ENCODE measurements around the gene SLC6A18. TPM values are rescaled to one million over a fixed set of nuclear protein-coding genes. Genes with fewer than 3 reads are reported as not detected.

Gene SLC6A18
- polyA plus RNA-seq, 10 donors, result not detected

DNA sequence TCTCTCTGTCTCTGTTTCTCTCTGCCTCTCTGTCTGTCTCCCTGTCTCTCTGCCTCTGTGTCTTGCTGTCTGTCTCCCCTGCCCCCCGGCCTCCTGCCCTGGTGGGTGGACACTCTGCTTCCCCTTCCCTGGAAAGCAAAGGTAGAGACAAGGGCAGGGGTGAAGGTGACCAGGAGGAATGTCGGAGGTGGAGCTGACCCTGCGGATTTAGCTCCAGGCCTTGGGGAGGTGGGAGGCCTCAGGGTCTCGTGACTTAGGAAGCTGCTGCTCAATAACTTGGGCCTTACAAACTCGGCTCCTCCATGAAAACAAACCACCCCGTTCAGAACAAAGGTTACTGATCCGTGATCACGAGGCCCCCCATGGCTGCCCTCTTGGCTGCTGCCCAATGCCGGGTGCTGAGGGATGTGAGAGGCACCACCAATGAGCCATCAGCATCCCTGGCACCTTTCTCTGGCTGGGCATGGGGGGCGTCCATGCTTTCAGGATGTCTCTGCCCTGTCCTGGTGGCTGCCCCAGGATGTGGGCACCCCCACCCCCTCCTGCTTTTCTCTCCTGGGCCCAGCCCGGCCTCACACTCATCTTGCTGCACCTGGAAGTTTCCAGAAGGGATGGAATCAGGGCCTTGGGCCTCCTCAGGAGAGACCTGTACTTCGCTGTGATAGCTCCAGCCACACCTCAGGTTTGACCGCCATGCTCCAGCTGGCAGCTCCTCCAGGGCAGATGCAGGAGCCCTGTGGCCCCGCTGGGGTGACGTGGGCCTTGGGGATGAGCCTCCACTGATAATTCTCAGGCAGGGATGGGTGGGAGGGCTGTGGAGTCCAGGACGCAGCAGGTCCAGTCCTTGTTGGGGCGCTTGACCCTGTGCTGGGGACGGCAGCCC is 38.6 kb upstream of the SLC6A18 start:
- no peak for DNase-seq

DNA sequence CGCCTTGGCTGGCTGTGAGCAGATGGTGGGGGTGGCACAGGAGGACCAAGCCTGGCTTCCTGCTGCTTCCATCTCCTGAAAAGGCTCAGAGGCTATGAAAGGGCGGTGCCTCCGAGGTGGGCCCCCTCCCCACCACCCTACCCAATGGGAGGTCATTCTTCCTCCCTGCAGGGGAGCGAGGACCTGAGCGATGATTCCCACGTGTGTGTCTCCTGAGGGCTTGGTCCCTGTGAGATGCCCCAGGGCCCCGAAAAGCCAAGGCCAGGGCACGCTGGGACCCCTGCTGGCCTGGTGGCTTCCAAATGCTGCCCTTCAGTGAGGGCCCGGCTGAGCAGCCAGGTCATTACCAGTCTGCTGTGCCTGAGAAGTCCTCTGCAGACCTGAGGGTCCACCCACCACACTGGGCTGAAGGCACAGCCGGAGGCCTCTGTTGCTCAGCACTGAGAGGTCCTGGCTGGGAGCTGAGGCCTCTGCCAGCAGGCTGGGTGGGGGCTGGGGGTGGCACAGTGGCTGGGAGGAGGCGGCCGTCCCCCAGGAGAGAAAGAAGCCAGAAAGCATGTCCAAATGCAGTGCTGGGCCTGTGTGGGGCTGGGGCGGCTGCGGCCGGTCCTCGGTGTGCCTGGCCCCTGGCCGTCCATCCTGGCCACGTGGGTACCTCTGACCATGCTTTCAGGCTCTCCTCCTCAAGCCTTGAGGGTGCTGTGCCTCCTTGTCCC is 37.8 kb upstream of the SLC6A18 start:
- DNase-seq, result no peak

DNA sequence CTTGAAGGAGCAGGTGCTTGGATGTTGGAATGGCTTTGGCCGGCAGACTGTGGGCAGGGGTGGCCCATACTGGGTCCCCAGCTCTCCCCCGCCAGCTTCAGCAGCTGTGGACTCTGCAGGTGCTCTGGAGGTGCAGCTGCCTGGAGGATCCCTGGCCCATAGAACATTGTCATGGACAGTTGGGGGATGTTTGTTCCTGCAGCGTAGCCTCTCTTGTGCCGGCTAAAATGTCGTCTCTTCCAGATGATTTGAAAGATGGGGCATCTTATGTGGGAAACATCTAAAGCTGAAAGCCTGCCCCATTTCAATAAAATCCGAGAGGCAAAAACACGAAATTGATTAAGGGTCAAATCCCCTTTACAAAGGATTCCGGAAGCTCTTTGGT is 37.2 kb upstream of the SLC6A18 start:
- no peak for DNase-seq

DNA sequence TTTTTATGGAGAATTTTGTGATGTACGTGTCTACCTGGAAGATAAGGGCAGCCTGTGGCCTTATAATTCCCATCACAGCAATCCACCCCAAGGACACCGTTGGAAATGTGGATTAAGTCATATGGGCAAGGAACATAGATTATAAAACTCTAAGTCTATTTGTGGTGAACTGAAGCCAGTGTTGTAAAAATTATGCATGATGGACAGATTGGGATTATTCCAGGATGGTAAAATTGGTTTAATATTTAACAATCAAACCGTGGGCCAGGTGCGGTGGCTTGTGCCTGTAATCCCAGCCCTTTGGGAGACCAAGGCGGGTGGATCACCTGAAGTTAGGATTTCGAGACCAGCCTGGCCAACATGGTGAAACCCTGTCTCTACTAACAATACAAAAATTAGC is 36.7 kb upstream of the SLC6A18 start:
- DNase-seq, result no peak

DNA sequence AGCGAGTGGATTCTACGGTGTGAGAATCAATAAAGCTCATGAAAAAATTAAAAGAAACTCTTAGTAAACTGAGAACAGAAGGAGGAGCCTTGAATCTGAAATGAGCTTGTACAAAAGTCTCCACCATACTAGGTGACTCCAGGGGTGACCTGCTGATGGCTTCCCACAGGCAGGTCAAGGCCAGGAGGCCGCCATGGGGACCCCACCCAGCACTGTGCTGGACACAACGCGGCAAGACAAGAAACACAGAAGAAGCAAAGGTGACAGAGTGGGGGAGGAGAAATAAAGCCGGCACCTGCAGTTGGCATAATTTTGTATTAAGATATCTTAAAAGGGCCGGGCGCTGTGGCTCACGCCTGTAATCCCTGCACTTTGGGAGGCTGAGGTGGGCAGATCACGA is 35.9 kb upstream of the SLC6A18 start:
- no peak for DNase-seq

DNA sequence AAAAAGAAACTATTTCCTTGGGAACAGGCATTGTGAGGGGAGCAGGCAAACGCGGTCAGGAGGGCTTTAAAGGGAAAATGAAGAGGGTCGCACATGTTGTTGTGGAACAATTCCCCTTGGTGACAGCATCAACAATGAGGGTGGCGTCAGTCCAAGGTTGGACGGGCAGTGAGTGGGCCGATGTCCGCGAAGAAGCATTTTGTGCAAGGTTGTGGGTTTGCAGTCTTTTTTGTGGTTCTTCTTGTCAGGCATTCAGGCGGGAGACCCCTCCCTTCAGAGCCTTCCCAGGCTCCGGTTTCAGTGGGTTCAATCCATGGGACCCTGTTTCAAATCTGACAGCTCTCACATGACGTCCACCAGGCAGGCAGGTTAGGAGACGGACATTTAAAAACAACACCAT is 34.9 kb upstream of the SLC6A18 start:
- no peak for DNase-seq

DNA sequence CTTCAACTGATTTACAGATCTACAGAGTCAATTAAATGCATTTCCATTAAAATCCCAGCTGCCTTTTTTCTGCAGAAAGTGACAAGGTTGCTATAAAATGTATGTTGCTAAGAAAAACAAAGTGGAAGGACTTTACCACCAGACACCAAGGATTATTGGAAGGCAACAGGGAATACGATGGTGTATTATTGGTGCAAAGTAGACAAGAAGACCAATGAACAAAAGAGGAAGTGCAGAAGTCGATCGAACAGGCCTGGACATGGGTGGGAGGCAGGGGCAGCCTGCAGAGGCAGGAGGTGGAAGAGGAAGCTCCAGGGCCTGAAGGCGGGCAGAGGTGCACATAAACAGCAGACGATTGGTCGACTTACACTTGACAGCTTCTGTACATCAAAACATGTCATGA is 34.3 kb upstream of the SLC6A18 start:
- no peak for DNase-seq

DNA sequence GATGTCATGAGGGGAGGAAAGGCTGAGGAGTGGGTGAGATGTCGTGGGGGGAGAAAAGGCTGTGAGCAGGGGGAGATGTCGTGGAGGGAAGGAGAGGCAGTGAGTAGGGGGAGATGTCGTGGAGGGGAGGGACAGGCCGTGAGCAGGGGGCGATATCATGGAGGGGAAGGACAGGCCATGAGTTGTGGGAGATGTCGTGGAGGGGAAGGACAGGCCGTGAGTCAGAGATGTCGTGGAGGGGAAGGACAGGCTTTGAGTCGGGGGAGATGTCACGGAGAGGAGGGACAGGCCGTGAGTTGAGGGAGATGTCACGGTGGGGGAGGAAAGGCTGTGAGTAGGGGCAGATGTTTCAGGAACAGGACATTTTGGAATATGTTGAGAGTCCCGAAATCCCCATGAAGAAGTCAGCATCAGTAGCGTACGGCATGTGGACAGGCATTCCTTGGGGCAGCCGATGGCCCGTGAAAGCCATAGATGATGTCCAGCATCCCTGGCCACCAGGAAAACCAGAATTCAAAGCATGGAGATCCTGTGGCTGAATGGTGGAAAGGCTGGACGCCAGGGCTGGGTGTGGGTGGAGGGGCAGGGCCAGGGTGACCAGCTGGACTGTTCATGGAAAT is 32.1 kb upstream of the SLC6A18 start:
- no peak for DNase-seq

DNA sequence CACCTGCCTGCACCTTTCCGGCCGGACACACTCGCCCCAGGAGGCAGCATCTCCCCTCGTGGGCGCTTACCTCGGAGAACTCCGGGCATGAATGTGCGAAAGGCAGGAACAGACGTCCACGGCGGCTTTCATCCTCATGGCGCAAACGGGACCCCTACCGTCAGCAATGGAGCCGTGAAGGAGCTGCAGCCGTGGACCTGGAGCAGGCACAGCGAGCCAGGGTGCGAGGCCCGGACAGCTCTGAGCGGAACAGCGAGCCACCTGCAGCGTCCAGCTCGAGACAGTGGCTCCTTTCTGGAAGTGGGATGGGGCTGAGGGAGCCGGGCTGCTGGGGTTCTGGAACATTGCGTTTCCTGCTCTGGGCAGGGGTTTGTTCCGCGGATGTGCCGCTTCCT is 31.6 kb upstream of the SLC6A18 start:
- no peak for DNase-seq

DNA sequence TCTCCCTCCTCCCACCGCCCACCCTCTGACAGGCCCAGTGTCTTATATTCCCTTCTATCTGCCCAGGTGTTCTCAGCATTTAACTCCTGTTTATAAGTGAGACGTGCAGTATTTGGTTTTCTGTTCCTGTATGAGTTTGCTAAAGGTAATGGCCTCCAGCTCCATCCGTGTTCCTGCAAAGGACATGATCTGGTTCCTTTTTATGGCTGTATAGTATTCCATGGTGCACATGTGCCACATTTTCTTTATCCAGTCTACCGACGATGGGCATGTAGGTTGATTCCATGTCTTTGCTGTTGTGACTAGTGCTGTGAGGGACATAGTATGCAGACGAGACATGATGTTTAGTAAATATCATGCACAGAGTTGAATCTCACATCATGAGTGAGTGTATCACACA is 30.8 kb upstream of the SLC6A18 start:
- DNase-seq, result no peak

DNA sequence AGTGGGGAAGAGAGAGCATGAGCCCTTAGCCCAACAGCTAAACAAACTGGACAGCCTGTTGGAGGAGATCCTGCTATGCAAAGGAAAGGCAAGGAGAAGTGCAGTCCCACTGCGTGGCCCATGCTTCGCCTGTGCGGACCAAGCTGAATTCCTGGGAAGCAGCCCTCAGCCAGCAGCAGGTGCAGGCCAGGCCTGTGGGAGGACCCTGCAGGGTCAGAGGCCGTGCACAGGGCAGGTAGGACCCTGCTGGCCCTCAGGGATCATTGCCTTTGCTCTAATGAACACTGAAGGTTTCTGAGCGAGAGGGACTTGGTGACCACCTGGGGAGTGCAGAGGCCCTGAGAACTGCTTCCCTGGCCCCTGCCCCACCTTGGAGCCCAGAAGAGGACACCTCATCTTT is 29.7 kb upstream of the SLC6A18 start:
- no peak for DNase-seq

DNA sequence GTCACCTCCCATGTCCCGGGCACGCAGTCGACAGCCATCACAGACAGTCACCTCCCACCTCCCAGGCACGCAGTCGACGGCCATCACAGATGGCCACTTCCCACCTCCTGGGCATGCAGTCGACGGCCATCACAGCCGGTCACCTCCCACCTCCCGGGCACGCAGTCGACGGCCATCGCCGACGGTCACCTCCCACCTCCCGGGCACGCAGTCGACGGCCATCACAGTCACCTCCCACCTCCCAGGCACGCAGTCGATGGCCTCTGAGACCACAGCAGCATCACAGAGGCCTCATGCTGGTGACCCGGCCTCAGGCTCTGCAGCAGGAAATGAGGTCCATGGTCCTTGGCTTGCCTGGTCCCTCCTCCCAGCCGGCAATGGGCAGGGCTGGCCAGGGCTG is 29.3 kb upstream of the SLC6A18 start:
- no peak for DNase-seq

DNA sequence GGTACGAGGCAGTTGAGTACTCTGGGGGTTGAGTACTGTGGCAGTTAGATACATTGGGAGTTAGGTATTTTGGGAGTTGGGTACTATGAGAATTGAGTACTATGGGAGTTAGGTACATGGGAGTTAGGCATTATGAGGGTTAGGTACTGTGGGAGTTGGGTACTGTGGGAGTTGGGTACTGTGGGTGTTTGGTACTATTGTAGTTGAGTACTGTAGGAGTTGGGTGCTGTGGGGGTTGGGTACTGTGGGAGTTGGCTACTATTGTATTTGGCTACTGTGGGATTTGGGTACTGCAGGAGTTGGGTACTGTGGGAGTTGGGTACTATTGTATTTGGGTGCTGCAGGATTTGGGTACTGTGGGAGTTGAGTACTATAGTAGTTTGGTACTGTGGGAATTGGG is 28.6 kb upstream of the SLC6A18 start:
- no peak for DNase-seq

DNA sequence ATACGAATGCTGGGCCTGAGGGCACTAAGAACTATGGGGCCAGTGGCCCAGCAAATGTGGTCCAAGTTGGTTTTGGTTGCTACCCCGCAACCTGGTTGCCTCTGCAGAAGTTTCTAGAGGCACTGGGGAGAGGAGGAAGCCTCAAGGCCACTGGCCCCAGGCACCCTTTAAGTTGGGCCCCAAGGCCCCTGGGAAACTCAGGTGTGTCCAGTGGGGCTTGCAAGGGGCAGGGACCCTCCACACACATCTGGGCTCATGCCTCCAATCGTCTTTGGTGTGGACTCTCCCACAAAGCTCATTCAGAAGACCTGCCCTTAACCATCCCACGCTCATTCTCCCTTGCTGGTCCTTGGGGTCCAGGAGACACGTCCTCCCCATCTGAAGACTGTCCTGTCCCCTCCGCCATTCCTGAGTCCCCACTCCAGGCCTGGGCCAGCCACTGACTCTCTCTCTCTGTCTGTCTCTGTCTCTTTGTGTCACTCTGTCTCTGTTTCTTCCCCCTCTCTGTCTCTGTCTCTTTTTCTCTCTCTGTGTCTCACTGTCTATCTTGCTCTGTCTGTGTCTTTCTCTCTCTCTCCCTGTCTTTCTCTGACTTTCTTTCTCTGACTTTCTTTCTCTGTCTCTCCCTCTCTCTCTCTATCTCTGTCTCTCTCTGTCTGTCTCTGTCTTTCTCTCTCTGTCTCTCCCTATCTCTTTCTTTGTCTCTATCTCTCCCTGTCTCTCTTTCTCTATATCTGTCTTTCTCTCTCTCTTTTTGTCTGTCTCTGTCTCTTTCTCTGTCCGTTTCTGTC is 27.1 kb upstream of the SLC6A18 start:
- DNase-seq, result no peak

DNA sequence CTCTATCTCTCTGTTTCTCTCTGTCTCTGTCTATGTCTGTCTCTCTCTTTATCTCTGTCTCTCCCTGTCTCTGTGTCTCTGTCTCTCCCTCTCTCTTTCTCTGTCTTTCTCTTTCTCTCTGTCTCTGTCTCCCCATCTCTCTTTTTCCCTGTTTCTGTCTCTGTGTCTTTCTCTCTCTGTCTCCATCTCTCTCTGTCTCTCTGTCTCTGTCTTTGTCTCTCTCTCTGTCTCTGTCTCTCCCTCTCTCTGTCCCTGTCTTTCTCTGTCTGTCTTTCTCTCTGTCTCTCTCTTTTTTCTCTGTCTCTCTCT is 25.9 kb upstream of the SLC6A18 start:
- DNase-seq, result no peak

DNA sequence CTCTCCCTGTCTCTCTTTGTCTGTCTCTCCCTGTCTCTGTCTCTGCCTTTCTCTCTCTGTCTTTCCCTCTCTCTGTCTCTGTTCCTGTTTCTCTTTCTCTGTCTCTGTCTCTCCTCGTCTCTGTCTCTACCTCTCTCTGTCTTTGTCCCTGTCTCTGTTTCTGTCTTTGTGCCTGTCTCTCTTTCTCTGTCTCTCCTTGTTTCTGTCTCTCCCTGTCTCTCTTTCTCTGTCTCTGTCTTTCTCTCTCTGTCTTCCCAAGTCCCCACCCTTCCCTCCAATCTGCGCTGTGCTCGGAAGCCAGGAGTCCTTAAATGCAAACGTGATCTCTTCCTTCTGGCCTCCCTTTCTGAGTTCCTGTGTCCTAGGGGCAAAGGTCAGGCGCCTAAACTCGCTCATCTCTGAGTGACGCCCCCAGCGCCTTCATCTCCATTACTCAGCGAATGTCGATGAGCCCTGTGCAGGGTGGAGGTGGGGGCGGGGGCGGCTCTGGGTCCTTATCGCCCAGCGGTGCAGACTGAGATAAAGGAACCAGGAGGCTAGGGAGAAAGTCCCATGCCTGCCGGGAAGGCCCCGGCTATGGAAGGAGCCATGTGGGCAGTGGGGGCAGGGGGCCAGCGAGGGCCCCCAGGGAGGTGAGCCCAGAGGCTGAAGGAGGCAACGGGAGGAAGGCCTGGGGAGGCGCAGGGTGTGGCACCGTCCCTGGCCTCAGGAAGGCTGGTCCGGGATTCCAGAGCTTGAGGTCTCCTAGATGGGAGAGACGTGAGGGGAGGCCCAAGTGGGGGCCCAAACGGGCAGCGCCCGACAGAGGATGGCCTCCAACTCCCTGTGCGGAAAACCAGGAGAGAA is 25.3 kb upstream of the SLC6A18 start:
- DNase-seq, result no peak

DNA sequence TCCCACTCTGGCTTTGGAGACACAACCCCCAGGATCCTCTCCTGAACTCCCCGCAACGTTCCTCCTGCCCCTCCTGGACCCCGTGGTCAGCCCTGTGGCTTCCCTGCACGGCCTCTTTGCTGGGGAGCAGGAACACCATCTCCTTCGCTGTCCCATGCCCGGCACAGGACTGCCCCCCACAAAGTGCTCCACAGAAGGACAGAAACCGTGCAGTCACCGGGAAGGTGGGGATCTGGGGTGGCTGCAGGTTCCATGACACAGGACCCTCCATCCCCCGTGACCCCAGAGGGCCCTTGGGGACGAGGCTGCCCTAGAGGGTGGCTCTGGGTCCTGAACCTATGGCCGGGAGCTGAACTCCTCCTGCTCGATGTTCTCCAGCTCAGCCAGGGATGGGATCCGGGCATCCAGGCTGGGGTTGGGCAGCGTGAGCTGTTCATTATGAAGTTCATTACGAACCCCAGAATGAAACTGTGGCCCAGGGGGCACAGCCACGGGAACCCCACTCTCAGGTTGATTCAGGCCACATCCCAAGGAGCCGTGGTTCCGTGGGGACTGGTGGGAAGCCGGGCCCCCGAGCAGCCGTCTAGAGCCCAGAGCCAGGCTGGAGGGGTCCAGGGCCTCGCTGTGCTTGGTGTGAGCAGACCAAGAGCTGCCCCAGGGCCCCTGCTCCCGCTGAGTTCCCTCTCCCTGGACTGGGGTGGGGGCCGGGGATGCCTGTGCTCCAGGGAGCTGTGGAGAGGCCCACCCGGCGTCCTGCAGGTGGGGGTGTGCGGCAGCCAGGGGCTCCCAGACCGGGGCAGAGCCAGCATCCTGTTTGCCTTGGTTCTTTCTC is 24.5 kb upstream of the SLC6A18 start:
- DNase-seq, result no peak

DNA sequence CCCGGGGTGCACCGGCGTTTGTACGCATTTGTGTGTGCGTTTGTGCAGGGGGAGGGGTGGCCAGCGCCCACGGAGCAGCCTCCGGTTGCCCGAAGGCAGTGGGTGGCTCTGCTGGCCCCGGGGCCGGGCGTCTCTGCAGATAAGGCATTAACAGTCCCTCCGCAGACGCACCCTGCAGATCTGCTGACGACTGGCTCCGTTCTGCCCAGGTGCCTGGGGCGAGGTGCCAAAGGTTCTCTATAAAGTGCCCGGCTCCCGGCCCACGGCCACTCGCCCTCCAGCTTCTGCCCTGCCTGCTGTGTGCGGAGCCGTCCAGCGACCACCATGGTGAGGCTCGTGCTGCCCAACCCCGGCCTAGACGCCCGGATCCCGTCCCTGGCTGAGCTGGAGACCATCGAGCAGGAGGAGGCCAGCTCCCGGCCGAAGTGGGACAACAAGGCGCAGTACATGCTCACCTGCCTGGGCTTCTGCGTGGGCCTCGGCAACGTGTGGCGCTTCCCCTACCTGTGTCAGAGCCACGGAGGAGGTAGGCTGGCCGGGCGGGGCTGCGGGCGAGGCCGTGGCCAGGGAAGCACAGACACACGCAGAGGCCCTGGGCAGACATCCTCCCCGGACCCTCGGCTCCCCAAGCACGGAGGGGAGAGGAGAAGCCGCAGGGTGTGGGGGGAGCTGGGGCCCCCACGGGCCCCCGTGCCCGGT is 23.7 kb upstream of the SLC6A18 start, which contains the start of gene SLC6A19:
TSS of gene SLC6A19 (plus strand) at position 269 of the 699 bp plus-strand sequence. CDS start at position 325, 56 bp downstream.
- no peak for DNase-seq

DNA sequence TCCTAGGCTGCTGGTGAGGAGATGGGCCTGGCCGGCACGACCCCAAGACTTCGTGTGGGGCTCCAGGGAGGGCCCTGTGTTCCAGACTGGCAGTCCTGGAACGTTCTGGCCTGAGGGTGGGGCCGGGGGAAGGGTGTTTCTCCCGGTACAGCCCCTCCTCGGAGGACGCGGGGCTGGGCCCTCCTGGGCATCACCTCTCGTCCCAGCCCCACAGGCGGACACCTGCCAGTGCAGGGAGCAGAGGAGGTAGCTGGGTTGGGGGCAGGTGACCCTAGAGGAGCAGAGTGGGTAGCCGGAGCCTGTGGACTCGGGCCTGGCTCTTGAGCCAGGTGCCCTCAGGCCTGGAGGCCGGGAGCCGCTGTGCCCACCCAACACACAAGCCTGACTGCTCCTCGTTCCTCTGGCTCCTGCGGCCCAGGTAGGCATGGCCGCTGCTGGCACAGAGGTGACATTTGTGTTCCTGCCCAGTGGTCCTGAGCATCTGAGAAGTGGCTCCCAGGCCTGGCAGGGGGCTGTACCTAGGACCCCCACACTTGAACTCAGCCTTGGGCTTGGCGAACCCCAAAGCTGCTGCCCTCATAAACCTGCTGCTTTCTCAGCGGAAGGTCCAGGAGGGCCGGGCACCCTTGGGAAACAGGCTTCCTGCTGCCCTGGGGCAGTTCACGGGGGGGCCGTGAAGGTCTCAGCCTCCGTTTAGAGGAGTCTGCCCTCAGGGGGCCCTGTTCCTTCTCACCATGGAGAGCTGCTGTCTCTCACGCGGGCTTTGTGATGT is 23.0 kb upstream of the SLC6A18 start:
- DNase-seq, result no peak

Measured in muscle of back (tissue), 11 donors.